NCI-H2029 (cell line): ENCODE measurements around the gene GINS2.
A peak's percentile ranks its signal among the peaks of the same experiment; 100 is the strongest.

Source experiments
- DNase-seq: peaks from one replicate; lab custom pipeline; 2025; lab: John Stamatoyannopoulos, UW

Gene GINS2

GRCh38 chr16:85653290-85653891 lies 35.4 kb downstream of the GINS2 start:
- DNase-seq: no peak

- DNase-seq: no peak
These were observed 36.1 kb downstream of the GINS2 start for GRCh38 chr16:85652431-85653221.

DNA sequence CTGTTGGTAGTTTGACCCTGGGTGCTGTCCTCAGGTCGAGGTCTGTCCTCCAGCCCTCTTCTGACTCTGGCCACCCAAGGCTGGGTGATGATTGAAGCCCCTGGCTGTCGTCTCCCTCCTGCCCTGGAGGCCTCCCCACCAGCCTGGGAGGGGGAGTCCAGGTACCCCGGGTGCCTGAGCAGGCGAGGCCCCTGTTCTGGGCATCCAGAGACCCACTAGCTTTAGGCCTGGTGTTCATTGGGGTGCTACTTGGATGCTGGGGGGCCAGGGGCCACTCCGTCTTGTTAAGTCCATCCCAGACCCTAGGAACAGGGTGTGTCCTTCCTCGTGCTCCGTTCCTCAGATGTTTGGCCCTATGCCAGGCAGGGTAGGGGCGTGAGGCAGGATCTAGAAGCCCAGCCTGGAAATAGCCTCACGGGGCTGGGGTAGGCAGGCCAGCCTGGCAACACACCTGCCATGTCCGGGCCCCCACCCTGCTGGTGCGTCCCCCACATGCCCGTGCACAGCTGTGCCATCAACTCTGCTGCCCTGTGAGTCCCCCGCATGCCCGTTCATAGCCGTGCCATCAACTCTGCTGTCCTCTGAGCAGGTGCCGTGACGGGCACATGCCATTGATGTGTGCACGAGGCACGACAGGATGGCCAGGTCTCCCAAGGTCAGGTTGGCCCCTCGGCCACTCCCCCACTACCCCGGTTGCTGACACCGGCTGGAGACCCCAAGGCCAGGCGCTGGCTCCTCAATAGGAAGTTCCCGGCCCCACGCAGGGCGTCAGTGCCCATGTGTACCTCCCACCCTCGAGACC lies 36.9 kb downstream of the GINS2 start:
- no peak for DNase-seq

- DNase-seq: peak; percentile 24
These were observed 37.7 kb downstream of the GINS2 start for GRCh38 chr16:85650844-85651628.

- DNase-seq: no peak
These were observed 38.5 kb downstream of the GINS2 start for GRCh38 chr16:85650135-85650843.

DNA sequence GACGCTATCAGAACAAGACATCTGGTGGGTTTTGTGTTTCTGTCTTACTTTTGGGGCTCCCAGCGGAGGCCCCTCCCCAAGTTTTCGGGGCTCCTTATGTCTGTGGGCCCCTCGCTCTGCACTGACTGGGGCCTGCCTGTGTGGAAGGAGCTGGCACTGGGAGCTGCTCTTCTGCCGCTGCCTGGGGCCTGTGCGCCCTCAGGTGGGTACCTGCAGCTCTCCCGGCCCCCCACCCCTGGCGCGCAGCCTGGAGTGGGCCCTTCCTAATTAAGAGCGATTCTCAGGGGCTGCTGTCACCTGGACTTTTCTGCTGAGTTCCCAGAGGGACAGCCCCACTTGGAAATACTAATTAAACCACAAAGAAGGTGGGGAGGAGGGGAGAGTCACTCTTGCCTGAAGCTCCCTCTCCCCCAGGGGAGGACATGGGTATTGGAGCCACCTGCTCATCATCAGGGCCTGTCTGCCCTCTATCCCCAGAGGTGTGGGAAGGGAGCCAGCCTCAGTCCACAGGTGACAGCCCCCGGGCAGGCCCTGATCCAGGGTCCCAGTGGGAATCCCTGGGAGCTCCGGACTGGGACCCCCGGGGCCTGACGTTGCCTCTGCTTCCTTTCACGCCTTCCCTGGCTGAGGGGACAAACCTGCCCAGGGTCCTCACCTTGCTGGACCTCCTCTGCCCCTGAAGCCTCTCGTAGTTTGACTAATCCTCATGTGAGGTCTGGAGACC lies 39.2 kb downstream of the GINS2 start:
- DNase-seq: no peak

DNA sequence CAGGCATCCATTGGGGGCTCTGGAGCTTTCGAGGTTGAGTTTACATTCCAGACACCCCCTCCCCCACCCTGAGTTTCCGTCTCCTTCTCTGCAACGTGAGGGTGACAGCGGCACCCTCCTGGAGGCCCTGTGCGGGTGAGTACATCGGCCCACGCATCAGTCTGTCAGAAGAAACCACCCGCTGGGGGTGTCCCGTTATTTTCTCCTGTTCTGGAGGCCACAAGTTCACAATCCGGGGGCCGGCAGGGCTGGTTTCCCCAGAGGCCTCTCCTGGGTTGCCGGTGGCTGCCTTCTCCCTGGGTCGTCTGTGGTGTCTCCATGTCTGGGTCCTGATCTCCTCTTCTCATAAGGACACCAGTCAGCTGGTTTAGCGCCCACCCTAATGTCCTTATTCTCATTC lies 39.9 kb downstream of the GINS2 start:
- no peak for DNase-seq

GRCh38 chr16:85648070-85648714 lies 40.6 kb downstream of the GINS2 start:
- DNase-seq: no peak

- no peak for DNase-seq
These were observed 41.8 kb downstream of the GINS2 start for GRCh38 chr16:85646976-85647375.

DNA sequence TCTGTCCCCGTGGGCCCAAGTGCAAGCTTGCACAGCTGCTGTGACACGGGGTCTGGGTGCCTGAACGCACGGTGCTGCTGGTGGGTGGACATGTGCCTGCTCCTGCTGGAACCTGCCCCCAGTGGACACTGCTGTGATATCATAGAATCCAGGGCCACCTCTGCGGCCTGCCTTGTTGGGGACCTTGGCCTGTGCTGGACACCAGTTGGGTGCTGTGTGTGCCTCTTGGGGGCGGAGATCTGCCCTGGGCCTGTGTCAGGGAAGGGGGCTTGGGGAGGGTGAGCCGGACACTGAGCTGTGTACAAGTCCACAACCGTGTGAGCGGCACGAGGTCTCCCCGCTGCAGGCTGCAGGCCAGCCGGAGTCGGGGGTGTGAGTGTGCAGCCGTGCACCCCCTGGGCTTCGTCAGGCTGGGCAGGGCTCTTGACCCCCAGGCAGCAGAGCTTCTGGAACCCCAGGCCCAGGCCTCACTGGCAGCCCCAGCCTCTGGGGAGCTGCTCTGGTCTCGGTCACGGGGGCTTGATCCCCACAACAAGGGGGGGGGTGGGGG lies 42.3 kb downstream of the GINS2 start:
- DNase-seq: no peak

DNA sequence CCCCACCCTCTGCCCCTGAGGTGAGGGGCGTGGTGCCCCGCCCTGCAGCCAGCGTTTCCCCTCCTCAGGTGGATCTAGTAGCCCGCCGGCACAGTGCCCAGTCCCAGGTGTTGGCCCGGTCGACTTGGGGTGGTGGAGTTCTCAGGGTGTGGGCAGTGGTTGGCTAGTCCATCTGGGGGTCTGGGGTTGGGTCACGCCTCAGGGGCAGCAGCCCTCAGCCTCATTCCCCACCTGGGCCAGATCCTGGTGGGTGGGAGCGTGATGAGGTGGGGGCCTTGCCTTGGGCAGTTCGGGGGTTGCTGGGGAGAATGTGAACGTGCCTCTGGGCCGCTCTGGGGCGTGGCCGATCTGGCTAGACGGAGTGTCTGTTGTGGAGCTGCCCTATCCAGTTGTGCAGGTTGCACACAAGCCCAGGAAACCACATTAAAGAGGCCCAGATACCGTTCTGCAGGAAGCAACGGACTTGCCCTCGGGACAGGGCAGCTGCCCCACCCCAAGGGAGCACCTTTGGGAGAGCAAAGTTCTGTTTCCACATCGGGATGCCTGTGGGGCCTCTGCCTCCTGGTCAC lies 43.6 kb downstream of the GINS2 start:
- no peak for DNase-seq

DNA sequence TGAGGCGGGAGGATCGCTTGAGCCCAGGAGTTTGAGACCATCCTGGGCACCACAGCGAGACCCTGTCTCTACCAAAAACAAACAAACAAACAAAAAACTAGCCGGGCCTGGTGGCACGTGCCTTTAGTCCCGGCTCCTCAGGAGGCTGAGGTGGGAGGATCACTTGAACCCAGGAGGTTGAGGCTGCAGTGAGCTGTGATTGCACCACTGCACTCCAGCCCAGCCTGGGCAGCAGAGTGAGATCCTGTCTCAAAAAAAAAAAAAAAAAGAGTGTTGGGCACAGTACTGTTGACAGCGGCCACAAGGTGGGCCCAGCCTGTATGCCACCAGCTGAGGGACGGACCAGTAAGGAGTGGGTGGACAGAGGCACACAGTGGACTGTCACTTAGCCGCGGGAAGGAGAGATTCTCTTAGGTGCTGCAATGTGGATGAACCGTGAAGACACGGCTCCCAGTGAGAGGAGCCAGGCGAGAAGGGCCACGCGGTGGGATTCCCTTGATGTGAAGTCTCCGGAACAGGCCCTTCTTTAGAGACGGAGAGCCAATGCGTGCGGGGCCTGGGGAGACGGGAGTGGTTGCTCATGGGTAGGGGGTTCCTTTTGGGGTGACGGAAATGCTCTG lies 44.6 kb downstream of the GINS2 start:
- DNase-seq: no peak

DNA sequence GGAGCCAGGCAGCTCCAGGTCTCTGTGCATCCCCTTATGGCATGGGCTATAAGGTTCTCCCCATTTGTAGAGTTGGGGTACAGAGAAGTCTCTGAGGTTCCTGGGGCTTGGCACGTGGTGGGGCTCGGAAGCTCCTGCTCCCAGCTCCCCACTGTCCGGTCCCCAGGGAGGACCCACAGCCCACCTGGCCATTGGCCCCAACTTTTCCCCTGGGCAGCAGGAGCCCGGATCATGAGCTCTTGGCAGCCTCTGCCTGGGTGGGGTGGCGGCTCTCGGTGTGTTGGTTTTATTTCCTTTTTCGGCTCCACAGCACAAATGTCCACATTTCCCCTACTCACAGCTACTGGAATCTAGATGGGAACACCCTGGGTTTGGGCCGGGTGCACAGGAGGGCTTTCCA lies 45.1 kb downstream of the GINS2 start:
- DNase-seq: no peak

DNA sequence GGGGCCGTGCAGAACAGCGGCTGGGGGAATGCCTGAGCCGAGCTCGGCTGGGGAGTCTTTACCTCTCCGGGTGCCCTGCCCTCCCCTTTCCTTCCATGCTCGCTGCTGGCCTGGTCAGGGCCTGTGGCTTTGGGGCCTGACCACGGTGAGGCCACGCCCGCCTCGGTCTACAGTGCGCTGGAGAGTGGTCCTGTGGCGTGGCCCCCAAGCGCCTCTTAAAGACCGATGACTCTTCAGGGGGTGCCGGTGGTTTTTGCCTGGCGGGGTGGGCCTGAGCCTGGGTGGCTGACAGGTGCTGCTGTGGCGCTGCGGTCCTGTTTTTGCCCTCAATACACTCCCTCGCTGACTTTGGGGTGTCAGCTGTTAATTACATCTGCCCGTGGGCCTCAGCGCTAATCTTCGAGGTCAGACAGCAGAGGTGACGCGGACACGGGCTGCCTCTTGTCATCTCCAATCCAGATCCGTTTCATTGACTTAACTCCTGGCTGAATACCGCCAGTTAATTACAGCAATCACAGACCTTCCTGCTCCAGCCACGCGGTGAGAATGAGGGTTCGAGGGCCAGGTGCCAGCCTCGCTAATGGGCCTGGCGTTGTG lies 45.9 kb downstream of the GINS2 start:
- DNase-seq: no peak

DNA sequence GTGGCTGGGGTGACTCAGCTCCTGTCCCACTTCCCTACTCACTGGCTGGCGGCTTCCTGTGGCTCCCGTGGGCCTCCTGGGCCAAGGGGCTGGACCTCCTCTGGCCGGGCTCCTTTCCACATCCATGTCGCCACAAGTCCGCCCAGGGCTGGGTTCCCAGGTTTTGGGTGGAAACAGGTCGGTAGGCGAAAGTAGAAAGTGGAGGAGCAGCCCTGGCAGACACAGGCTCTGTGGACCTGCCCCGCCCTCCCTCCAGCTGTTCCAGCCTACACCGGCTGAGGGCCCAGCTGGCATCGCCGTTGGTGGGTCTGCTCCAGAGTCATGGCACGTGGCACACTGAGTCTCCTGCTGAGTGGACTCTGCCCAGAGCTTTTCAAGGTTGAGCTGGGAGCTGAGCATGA lies 47.0 kb downstream of the GINS2 start:
- DNase-seq: no peak

DNA sequence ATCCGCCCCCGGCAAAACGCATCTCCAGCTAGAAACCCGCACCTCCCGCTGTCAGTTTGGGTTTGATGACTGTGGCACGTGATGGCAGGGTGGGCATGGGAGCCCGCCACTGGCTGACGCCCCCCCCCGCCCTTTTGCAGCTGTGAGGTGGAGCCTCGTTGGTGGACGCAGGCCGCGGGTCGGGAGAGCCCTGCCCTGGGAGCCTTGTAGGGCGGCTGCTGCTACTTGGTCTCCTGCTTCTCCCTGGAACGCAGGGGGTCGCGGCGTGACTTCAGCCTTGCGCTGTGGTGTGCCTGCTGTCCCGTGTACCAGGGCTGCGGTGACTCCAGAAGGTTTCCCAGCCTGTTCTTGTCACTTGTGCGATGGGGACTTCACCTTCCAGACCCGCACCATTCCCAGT lies 47.4 kb downstream of the GINS2 start:
- no peak for DNase-seq

GRCh38 chr16:85640585-85640984 lies 48.2 kb downstream of the GINS2 start:
- DNase-seq: no peak

GRCh38 chr16:85640254-85640558 lies 48.5 kb downstream of the GINS2 start:
- no peak for DNase-seq
